GM19395 (cell line): ENCODE results near the gene ENDOG.
"Not testable (repeated sequence)": the region's sequence is repeated elsewhere in the genome, so short reads cannot be mapped to it uniquely, and the experiment has no call there.

Experiments
- ATAC-seq: cut with Tn5 transposase; IDR thresholded peaks from one replicate; pipeline ENCODE4 v1.9.1; 2021; ENCODE audit warnings: mild to moderate bottlenecking, moderate library complexity; ENCODE audit not compliant: unreplicated experiment

Gene ENDOG

GRCh38 chr9:128818099-128818838, at the start of gene ENDOG:
ENDOG (plus strand) TSS chr9:128818500; CDS start chr9:128818685, 185 bp downstream.
- ATAC-seq, result peak; percentile 84

- no peak for ATAC-seq
These were observed 49.7 kb upstream of the ENDOG start for GRCh38 chr9:128768606-128769005.

GRCh38 chr9:128770286-128771030, 47.8 kb upstream of the ENDOG start:
- no peak for ATAC-seq

GRCh38 chr9:128771094-128771721, 47.1 kb upstream of the ENDOG start:
- peak; percentile 34 for ATAC-seq

DNA sequence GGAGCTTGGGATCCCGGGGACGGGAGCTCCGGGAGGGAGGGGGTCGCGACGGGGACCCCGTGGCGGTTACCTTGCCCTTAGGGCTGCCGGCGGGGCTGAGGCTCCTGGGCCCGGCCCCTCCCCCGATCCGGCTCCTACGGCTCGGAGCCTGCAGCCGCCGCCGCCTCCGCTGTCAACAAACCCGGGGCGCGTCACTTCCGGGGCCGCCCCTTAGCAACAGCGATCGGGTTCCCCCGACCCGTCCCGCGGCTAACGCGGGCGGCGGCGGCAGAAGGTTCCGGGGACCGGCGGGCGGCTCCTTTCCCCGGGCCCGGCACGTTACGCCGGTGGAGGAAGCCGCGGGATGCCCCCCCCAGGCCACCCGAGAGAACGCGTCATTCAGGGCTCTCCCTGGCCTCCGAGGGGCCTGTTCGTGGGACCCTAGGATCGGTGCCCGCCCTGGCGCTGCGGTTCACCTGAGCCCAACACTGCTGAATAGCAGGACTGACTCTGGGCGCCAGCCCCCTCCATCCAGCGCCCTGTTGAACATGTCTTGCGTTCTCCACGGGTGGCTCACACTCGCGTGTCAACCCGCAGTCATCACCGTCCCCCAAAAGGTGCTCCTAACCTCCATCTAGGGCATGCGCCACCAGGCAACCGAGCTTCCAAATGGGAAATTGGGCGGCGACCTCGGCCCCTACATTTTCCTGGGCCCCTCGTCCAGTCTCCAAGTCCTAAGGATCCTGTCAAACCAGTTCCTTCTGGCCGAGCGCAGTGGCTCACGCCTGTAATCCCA, 46.4 kb upstream of the ENDOG start, which contains the start of gene ZER1:
TSS of gene ZER1 (minus strand) at position 183 of the 775 bp plus-strand sequence. CDS start 16,362 bp downstream, outside the sequence.
- ATAC-seq, result peak; percentile 92

DNA sequence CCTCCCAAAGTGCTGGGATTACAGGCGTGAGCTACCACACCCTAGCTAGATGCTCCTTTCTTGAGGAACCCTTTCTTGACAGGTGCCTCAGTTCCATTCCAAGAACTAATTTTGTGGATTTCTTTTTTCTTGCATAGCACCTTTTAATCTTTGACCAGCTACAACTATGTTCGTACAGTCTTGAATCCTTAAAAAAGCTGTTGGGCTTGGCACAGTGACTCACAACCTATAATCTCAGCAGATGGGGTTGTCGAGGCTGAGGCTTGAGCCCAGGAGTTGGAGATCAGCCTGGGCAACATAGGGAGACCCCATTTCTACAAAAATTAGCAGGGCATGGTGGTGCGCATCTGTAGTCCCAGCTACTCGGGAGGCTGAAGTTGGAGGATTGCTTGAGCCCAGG, 45.3 kb upstream of the ENDOG start:
- no peak for ATAC-seq

- no peak for ATAC-seq
These were observed 43.5 kb upstream of the ENDOG start for GRCh38 chr9:128774804-128775203.

DNA sequence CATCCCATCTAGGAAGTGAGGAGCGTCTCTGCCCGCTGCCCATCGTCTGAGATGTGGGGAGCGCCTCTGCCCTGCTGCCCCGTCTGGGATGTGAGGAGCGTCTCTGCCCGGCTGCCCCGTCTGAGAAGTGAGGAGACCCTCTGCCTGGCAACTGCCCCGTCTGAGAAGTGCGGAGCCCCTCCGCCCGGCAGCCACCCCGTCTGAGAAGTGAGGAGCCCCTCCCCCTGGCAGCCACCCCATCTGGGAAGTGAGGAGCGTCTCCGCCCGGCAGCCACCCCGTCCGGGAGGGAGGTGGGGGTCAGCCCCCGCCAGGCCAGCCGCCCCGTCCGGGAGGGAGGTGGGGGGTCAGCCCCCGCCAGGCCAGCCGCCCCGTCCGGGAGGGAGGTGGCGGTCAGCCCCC, 38.2 kb upstream of the ENDOG start:
- ATAC-seq, result not testable (repeated sequence)

DNA sequence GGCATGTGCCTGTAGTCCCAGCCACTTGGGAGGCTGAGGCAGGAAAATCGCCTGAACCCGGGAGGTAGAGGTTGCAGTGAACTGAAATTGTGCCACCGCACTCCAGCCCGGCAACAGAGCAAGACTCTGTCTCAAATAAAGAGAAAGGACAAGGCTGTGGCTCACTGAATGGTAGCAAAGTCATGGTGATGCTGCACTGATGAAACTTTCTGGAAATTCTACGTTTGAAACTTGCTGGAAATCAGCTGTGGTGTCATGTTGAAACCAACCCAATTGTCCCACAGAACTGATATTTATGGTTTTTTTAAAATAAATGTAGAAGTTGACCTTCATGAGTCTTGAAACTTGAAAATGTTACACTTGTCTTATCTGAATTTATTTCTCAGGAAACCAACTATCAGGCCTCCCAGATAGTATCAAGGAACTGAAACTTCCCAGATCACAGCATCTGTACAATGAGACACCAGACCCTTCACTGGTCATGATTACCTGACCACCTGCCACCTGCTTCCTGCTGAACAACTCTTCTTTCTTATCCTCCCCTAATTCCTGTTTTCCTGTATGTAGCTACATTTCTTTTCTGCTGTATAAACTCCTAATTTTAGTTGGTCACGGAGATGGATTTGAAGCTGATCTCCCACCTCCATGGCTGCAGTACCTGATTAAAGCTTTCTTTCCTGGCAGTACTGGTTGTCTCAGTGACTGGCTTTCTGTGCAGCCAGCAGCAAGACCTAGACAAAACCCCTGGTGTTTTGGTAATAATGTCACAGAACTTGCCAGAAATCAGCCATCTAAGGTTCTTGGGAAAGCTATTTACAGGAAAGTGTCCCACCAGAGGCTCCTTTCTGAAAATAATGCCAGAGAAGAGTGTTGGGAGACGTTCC, 36.9 kb upstream of the ENDOG start:
- ATAC-seq, result no peak

DNA sequence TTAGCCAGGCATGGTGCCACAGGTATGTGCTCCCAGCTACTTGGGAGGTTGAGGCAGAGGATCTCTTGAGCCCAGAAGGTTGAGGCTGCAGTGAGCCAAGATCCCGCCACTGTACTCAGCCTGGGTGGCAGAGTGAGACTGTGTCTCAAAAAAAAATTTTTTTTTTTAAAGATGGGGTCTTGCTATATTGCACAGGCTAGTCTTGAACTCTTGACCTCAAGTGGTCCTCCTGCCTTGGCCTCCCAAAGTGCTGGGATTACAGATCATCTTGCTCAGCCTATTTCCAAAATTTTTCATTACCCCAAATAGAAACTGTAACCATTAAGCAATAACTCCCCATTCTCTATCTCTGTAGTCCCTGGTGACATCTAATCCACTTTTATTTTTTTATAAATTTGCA, 35.6 kb upstream of the ENDOG start:
- ATAC-seq, result no peak

- no peak for ATAC-seq
These were observed 32.9 kb upstream of the ENDOG start for GRCh38 chr9:128785427-128785826.

DNA sequence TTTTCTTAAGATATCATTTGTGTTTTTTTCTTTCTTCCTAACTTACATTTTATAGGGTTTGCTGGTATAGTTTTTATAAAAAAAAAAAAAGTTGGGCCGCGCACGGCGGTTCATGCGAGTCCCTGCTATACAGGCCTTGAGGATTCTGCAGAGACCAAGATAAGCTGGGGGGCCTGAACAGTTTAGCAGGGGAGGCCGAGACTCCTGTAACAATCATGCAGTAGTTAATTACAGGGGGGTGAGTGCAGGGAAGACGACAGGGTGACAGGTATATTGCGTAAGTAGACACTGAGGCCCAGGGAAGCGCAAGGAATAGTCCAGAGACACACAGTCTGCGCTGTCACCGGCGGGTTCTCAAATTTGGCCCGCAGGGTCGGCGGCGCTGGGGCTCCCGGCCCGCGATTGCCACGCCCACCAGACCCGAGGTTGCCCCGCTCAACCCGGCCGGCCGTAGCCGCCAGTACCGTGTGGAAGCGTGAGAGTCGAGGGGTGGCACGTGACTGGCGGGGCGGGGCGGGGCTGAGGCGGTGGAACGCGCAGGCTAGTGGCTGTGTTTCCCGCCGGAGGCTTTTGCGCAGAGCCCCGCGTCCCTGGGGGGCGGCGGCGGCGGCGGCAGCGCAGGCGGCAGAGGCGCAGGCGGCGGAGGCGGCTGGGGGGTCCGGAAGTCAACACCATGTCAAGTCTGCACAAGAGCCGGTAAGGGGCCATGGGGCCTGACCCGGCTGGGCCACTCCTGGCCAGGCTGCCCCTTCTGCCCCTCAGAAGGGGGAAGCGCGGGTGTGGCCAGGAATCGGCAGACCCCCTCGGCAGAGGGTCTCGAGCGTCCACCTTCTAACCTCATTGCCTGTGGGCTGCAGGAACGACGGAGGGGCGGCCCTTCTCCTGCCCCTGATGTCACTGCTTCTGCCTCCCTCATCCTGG, 31.4 kb upstream of the ENDOG start, which contains the start of gene TBC1D13:
TSS of gene TBC1D13 (plus strand) at position 573 of the 921 bp plus-strand sequence. CDS start at position 674, 101 bp downstream.
- ATAC-seq, result peak; percentile 89

- ATAC-seq, result no peak
These were observed 30.6 kb upstream of the ENDOG start for GRCh38 chr9:128787659-128788058.

DNA sequence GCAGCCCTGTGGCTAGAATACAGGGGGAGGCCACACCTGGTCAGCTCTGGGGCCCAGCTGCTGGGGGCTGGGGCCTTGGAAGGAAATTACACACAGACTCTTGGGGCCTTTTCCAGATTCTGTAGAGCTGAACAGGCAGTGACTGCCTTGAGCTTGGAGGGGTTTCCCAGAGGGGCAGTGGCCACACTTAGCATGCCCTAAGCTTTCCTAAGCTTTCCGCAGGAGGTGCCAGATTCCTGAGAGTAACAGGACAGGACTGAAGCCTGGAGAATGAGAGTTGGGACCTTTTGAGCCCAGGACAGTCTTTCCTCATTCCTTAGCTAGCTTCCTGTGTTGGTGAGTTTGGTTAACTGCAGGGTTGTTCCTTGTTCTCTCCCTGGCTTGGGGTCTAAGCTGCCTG, 29.9 kb upstream of the ENDOG start:
- ATAC-seq, result no peak

GRCh38 chr9:128790536-128790935, 27.8 kb upstream of the ENDOG start:
- no peak for ATAC-seq

DNA sequence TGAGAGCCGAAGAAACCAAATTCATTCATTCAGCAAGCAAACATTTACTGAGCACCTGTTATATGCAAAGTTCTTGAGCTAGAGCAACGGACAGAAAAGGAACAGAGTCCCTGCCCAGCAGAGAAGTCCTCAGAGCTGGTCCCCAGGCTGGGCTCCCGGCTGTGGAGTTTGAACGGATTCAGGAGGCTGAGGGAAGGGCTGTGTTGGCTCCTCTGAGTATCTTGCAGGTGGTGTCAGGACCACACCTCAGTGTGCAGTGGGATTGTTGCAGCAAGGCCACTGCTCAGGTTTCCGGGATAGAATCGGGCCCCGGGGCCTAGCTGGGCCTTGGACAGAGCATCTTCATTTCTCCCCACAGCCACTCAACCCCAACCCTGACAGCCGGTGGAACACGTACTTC, 26.2 kb upstream of the ENDOG start:
- no peak for ATAC-seq

- no peak for ATAC-seq
These were observed 25.2 kb upstream of the ENDOG start for GRCh38 chr9:128792978-128793686.

GRCh38 chr9:128794961-128795360, 23.3 kb upstream of the ENDOG start:
- ATAC-seq, result not testable (repeated sequence)
